Measurements from ENCODE around the gene BCAP29.

BCAP29 gene

DNA sequence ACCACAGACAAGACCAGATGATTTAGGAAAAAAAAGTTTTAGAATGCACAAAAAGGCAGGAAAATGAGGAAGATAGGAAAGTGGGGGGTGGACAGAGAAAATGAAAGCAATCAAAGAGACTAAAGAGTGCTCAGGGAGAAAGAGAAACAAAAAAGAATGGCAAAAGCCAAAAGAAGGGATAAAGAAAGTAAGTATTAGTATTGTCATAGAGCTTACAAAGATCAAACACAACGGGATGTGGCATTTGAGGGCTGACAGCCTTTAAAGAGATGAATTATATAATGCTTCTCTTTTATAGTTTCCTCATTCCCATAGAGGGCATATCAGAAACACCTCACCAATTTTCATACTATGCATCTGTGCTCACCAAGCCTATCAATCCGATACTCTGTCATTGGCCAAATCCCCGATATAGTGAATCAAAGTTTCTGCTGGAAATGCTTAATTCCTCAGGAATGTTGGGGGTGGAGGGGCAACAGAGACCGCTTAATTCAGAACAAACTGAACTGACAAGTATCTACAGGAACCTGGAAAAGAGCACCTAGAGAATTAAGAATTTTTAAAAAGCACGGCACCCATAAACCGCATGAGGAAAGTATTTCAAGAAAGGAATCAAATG lies 19.0 kb upstream of the BCAP29 start:
- Histone ChIP-seq H3K4me3 (ENCODE audit: low read length) (no peak overlapping the region), H3K36me3 (ENCODE audit: control insufficient read depth, insufficient read depth, low read length, severe bottlenecking) (peaks cover 11% of the 10 kb centered on the region), H3K9me3 (ENCODE audit: control insufficient read depth, low read length) (no peaks in the 10 kb centered on the region), H3K9ac (ENCODE audit: low read length) (no peak overlapping the region), H3K27me3 (replicated peaks; ENCODE audit: control insufficient read depth, insufficient read depth, low read length) (no peaks in the 10 kb centered on the region), H3K4me1 (ENCODE audit: control insufficient read depth, insufficient read depth, low read length) (peaks cover 42% of the 10 kb centered on the region)
- no peak for DNase-seq (ENCODE audit: low read depth)

DNA sequence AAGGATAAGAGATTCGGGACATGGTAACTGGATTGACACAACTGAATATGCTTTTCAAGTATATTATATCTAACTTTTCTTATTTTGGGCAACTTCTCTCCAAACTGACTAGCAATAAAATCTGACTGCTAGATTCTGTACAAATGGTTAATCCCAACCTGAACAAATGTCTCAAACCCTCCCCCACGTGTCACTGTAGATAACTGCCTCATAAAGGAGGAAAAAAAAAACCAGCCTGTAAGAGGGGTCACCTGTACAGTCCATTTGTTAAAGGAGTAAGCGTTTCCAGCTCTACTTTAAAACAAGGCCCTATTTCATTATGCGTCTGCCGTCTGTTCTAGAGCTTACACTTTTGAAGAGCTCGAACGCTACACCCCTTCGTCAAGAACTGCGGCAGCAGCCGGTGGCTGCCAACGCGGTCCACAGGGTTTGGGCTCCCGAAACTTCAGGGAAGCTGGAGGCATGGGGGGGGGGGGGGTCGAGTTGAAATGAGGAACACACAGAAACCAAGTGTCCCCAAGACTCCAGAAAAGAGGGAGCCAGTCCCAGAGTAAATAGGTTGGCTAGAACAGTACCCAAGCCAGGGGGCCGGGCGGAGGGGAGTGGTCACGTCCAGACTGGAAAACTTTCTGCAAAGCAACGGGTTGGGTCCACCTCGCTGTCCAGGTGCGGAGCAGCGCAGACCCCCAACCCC lies 16.8 kb upstream of the BCAP29 start:
- H3K36me3 ChIP-seq (ENCODE audit: control insufficient read depth, insufficient read depth, low read length, severe bottlenecking): no peaks in the 10 kb centered on the region
- DNase-seq (ENCODE audit: low read depth): no peak
- peaks cover 42% of the 10 kb centered on the region for H3K4me1 ChIP-seq (ENCODE audit: control insufficient read depth, insufficient read depth, low read length)
- no peaks in the 10 kb centered on the region for H3K9me3 ChIP-seq (ENCODE audit: control insufficient read depth, low read length)
- peak overlapping the region; percentile 93 for H3K9ac ChIP-seq (ENCODE audit: low read length)
- no peaks in the 10 kb centered on the region for H3K27me3 ChIP-seq (replicated peaks; ENCODE audit: control insufficient read depth, insufficient read depth, low read length)
- peak overlapping the region; percentile 97 for H3K4me3 ChIP-seq (ENCODE audit: low read length)

DNA sequence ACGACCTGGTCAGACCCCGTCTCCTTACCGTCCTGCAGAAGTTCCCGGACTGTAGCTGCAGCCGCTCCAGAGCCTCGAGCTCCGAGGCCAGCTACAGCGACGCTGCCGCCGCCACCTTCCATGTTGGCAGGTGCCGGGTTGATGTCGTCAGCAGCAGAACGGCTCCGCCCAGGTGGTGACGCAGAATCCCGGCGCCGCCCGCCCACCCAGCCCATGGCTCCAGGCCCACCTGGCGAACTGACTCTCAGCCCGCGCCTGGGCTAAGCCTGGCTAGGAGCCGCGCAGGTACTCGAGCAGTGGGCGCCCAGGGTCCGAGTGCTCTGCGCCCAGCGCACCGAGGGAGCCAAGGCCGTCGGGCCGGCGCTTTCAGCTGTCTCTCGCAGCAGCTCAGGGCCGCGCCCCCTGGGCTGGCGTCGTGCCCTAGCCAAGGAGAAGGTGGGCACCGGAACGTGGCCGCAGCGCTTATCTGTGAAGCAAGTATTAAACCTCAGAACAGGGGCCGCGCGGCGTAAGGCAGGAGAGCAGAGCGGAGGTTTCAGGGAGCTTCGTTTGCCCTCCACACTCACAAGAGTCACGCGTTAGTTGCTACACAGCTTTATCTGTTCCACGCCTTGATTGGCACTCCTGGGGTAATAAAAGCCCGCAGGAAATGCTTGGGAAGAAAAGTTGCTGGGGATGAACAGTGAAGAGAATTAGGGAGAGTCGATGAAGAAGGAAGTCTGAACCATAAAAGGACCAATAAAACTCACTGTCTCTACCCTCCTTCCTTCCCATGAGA lies 16.1 kb upstream of the BCAP29 start, which contains the start of the genes COG5 and DUS4L:
TSS of gene COG5 (minus strand) at position 146 of the 778 bp plus-strand sequence. CDS start at position 122, 24 bp downstream.
TSS of gene DUS4L (plus strand) at position 197 of the 778 bp plus-strand sequence. CDS start 3,100 bp downstream, outside the sequence.
- Histone ChIP-seq H3K9me3 (ENCODE audit: control insufficient read depth, low read length) (no peaks in the 10 kb centered on the region), H3K4me1 (ENCODE audit: control insufficient read depth, insufficient read depth, low read length) (peaks cover 42% of the 10 kb centered on the region), H3K36me3 (ENCODE audit: control insufficient read depth, insufficient read depth, low read length, severe bottlenecking) (no peaks in the 10 kb centered on the region), H3K27me3 (replicated peaks; ENCODE audit: control insufficient read depth, insufficient read depth, low read length) (no peaks in the 10 kb centered on the region), H3K9ac (ENCODE audit: low read length) (peak within 1 kb of the TSS; percentile 93), H3K4me3 (ENCODE audit: low read length) (peak within 1 kb of the TSS; percentile 97)
- DNase-seq (ENCODE audit: low read depth): peak; percentile 91

DNA sequence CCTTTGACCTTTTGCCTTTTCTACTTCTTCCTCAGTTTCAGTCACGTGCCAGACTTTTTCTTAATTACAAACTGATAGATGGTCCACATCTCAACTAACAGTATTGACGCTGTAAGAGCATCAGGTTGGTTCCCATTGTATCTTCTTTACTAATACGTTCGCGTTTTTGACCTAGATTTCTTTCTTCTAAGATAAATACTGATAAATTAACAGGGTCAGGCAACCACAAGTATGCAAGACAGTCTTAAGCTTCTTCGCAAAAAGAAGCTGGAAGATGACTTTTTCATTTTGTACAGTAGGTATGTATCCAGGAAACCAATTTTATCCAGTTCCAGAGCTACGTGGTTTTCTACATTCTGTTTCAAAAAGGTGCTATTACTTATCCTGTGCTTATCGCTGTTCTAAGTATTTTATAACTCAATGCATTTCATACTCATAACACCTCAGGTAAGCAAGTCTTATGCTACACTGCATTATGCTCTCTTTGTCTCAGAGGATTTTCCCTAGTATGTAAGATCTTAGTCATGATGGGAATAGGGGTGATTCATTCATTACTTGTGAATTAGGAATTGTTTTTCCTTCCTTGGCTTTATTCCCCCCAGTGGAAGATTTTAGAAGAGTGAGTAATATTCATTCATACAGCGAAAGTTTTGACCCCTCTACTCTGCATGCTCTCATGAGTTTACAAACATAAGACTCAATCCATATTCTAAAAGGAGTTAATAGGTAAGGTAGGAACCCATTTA lies 15.3 kb upstream of the BCAP29 start:
- Histone ChIP-seq H3K4me1 (ENCODE audit: control insufficient read depth, insufficient read depth, low read length) (peaks cover 35% of the 10 kb centered on the region), H3K9ac (ENCODE audit: low read length) (peak overlapping the region; percentile 93), H3K36me3 (ENCODE audit: control insufficient read depth, insufficient read depth, low read length, severe bottlenecking) (no peaks in the 10 kb centered on the region), H3K27me3 (replicated peaks; ENCODE audit: control insufficient read depth, insufficient read depth, low read length) (no peaks in the 10 kb centered on the region), H3K4me3 (ENCODE audit: low read length) (peak overlapping the region; percentile 97), H3K9me3 (ENCODE audit: control insufficient read depth, low read length) (no peaks in the 10 kb centered on the region)
- peak; percentile 69 for DNase-seq (ENCODE audit: low read depth)

DNA sequence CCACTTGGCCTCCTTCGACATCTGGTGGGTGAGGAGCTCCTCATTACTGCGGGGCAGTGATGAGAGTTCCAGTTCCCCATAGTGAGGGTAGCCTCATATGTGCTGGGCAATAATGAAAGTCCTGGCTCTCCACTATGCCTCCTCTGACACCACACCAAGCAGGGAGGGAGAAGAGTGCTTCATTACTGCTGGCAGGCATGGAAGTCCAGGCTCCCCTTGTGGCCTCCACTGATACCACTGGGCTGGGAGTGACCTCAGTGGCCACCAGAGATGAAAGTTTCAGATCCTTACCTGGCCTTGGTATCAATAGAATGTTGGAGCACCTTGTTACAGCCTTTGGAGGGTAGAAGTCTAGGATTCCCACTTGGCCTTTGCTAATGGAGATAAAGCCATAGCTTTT lies 9.7 kb upstream of the BCAP29 start:
- H3K36me3 ChIP-seq (ENCODE audit: control insufficient read depth, insufficient read depth, low read length, severe bottlenecking): peaks cover 12% of the 10 kb centered on the region
- no peaks in the 10 kb centered on the region for H3K9me3 ChIP-seq (ENCODE audit: control insufficient read depth, low read length)
- peaks cover under 1% of the 10 kb centered on the region for H3K4me1 ChIP-seq (ENCODE audit: control insufficient read depth, insufficient read depth, low read length)
- H3K27me3 ChIP-seq (replicated peaks; ENCODE audit: control insufficient read depth, insufficient read depth, low read length): no peaks in the 10 kb centered on the region
- no peak overlapping the region for H3K4me3 ChIP-seq (ENCODE audit: low read length)
- DNase-seq (ENCODE audit: low read depth): no peak
- no peak overlapping the region for H3K9ac ChIP-seq (ENCODE audit: low read length)

DNA sequence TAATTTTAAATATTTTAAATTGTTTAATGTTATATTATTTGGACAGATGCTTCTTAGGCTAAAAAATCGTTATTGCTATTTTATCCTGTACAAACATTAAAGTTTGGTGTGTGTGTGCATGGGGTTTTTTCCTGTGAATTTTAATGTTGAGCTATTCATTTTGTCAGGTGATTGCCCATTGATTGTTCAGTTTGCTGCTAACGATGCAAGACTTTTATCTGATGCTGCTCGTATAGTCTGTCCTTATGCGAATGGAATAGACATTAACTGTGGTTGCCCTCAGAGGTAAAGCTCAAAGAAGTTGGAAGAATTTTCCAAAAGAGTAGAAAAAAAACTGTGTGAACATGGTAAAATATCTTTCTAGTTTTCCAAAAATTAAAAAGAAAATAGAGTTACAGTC lies 6.5 kb upstream of the BCAP29 start:
- Histone ChIP-seq H3K27me3 (replicated peaks; ENCODE audit: control insufficient read depth, insufficient read depth, low read length) (no peaks in the 10 kb centered on the region), H3K9me3 (ENCODE audit: control insufficient read depth, low read length) (no peaks in the 10 kb centered on the region), H3K36me3 (ENCODE audit: control insufficient read depth, insufficient read depth, low read length, severe bottlenecking) (peaks cover 12% of the 10 kb centered on the region), H3K4me3 (ENCODE audit: low read length) (no peak overlapping the region), H3K4me1 (ENCODE audit: control insufficient read depth, insufficient read depth, low read length) (no peaks in the 10 kb centered on the region), H3K9ac (ENCODE audit: low read length) (no peak overlapping the region)
- no peak for DNase-seq (ENCODE audit: low read depth)

DNA sequence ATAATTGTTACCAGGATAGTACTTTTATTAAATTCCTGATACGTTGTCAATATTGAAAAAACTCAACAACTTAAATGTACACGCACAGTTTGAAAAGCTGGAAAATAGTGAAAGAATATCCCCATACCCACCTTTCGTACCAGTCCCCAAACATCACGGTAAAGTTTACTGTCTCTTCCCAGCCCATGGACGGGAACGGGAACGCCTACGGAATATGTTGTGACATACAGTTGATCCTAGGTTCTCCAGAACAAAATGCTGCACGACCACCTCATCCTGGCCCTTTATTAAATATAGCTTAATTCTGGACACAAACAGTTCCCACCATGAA lies 527 bp upstream of the BCAP29 start:
- Histone ChIP-seq H3K9me3 (ENCODE audit: control insufficient read depth, low read length) (no peaks in the 10 kb centered on the region), H3K9ac (ENCODE audit: low read length) (peak overlapping the region; percentile 94), H3K4me3 (ENCODE audit: low read length) (peak overlapping the region; percentile 93), H3K36me3 (ENCODE audit: control insufficient read depth, insufficient read depth, low read length, severe bottlenecking) (peaks cover 6% of the 10 kb centered on the region), H3K4me1 (ENCODE audit: control insufficient read depth, insufficient read depth, low read length) (peaks cover 22% of the 10 kb centered on the region), H3K27me3 (replicated peaks; ENCODE audit: control insufficient read depth, insufficient read depth, low read length) (no peaks in the 10 kb centered on the region)
- no peak for DNase-seq (ENCODE audit: low read depth)

DNA sequence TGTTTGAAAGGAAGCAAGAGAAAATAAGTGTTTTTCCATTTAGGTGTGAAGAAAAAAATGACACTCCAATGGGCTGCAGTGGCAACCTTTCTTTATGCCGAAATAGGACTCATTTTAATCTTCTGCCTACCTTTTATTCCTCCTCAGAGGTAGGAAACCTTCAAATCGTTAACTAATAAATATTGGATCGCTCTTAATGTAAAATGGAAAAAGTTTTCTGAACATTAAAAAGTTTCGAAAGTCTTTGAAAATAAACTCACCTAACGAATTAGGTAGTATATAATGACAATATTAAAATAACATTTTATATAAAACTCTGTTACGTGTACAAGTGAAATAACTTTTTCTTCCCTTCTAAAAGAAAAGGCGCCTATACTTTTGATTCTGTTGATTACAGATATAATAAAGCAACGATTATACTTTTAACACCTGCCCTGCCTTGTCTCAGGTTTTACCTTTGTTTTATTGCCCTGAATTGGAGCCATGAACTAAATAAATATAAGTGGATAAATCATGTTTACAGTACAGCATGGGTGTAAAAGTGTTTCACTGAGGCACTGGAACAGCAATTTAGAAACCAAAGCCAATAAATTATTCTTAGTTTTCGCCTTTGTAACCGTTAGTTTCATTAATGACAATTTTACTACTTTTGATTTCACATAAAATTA lies 804 bp downstream of the BCAP29 start:
- DNase-seq (ENCODE audit: low read depth): no peak
- H3K27me3 ChIP-seq (replicated peaks; ENCODE audit: control insufficient read depth, insufficient read depth, low read length): no peaks in the 10 kb centered on the region
- H3K4me3 ChIP-seq (ENCODE audit: low read length): peak overlapping the region; percentile 93
- peaks cover 19% of the 10 kb centered on the region for H3K36me3 ChIP-seq (ENCODE audit: control insufficient read depth, insufficient read depth, low read length, severe bottlenecking)
- no peaks in the 10 kb centered on the region for H3K9me3 ChIP-seq (ENCODE audit: control insufficient read depth, low read length)
- peaks cover 22% of the 10 kb centered on the region for H3K4me1 ChIP-seq (ENCODE audit: control insufficient read depth, insufficient read depth, low read length)
- peak overlapping the region; percentile 94 for H3K9ac ChIP-seq (ENCODE audit: low read length)

DNA sequence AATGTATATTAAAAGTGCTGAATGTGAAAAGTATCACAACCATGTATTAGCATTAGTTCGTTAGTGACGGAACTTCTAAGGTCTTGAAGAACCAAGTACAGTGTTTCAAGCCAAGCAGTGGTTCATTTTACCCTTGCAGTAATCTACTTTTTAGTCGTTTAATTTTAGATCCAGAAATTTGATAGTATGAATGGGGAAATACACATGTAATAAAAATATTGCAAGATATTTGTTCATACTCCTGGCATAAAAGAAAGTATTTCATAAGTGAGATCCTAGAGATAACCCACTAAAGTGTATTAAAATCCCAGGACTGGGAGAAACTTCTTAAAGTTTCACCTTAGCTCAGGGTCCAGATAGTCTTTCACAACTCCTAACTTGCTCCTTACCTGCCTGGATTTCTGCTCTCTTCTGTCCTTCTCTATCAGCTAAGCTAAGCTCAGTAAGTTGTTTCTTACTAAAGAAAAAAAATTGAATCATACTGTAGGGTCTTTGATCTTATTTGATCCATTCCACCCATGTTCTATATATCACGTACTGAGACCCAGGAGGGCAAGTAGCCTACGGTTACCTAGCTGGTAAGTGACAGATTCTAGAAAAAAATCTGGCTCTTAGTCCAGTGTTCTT lies 1.5 kb downstream of the BCAP29 start:
- Histone ChIP-seq H3K9ac (ENCODE audit: low read length) (peak overlapping the region; percentile 94), H3K9me3 (ENCODE audit: control insufficient read depth, low read length) (no peaks in the 10 kb centered on the region), H3K4me3 (ENCODE audit: low read length) (peak overlapping the region; percentile 93), H3K36me3 (ENCODE audit: control insufficient read depth, insufficient read depth, low read length, severe bottlenecking) (peaks cover 23% of the 10 kb centered on the region), H3K4me1 (ENCODE audit: control insufficient read depth, insufficient read depth, low read length) (peaks cover 22% of the 10 kb centered on the region), H3K27me3 (replicated peaks; ENCODE audit: control insufficient read depth, insufficient read depth, low read length) (no peaks in the 10 kb centered on the region)
- peak; percentile 80 for DNase-seq (ENCODE audit: low read depth)

DNA sequence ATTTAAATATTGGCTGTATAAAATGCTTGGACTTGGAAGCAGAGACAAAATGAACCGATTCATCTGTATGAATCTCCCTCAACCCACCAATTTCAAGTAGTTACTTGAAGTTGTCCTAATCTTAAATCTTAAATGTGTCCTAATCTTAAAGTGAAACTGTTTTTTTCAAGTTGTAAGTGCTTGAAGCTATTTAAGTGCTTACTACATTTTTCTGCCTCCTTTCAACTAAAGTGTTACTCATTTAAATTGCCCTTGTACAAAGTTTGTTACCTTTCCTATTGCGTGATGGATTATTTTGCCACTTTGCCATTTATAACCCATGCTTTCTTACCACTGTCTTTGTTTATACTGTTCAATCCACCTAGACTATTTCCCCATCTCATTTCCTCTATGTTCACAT lies 2.8 kb downstream of the BCAP29 start:
- Histone ChIP-seq H3K9me3 (ENCODE audit: control insufficient read depth, low read length) (no peaks in the 10 kb centered on the region), H3K27me3 (replicated peaks; ENCODE audit: control insufficient read depth, insufficient read depth, low read length) (no peaks in the 10 kb centered on the region), H3K4me3 (ENCODE audit: low read length) (no peak overlapping the region), H3K36me3 (ENCODE audit: control insufficient read depth, insufficient read depth, low read length, severe bottlenecking) (peaks cover 29% of the 10 kb centered on the region), H3K9ac (ENCODE audit: low read length) (no peak overlapping the region), H3K4me1 (ENCODE audit: control insufficient read depth, insufficient read depth, low read length) (peaks cover 22% of the 10 kb centered on the region)
- peak; percentile 20 for DNase-seq (ENCODE audit: low read depth)
